Measurements from ENCODE around the gene TMEM115.
A peak's percentile ranks its signal among the peaks of the same experiment; 100 is the strongest.

TMEM115 gene, protein sequence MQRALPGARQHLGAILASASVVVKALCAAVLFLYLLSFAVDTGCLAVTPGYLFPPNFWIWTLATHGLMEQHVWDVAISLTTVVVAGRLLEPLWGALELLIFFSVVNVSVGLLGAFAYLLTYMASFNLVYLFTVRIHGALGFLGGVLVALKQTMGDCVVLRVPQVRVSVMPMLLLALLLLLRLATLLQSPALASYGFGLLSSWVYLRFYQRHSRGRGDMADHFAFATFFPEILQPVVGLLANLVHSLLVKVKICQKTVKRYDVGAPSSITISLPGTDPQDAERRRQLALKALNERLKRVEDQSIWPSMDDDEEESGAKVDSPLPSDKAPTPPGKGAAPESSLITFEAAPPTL

DNA sequence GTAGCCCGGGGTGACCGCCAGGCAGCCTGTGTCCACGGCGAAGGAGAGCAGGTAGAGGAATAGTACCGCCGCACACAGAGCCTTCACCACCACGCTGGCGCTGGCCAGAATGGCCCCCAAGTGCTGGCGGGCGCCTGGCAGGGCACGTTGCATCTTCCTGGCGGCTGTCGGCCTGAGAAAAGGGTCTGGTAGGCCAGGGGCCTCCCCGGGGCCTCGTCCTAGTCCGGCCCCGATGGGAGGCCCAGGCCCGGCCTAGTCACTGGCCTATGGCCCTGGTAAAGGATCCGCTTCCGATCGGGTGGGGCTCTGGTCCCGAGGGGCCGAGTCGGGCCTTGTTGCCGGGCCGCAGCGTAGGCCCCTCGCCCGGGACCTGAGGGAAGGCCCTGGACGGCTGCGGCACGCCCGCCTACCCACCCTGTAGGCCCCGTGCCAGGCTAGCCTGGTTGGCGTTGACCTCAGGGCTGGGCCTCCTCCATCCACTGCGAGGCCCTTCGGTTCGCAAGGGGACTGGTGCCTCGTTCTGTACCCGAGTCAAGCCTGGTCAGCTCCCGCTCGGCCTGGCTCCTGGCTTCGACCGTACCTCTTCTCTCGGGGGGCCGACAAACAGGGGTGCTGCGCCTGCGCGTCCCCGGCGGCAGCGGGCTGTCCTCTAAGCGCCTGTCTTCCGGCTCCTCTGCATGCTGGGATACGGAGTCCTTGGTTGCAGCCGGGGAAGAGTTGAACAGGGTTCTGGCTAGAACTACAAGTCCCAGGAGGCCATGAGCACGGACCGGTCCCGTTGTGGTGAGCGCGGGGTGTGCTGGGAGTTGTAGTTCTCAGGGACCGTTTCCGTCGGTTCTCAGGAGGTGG, at the start of gene TMEM115:
Gene TMEM115, minus strand, starts transcription at position 611 of the 849 bp plus-strand sequence. Its CDS starts 458 bp downstream, at position 153.
- peak; percentile 97 for DNase-seq

DNA sequence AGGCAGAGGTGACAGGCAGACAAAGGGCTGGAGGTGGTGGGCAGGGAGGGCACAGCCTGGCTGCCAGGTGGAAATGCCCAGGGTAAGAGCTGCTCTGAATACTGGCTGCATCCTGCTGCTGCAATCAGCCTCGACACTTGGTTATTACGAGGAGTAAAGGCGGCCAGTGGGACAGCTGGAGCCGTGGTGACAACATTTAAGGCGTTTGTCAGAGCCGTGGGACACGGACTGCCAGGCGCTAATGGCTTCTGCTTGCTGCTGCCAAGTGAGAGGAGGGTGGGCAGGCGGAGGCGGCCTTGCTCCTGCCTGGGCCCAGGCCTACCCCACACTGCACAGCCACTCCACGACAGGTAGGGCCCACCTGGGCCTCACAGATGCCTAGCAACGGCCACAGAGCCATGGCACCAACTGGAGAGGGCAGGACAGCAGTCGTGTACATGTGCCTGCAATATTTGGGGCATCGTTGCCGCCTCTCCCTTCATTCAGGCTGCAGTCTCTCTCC, 49.2 kb upstream of the TMEM115 start:
- no peak for DNase-seq

DNA sequence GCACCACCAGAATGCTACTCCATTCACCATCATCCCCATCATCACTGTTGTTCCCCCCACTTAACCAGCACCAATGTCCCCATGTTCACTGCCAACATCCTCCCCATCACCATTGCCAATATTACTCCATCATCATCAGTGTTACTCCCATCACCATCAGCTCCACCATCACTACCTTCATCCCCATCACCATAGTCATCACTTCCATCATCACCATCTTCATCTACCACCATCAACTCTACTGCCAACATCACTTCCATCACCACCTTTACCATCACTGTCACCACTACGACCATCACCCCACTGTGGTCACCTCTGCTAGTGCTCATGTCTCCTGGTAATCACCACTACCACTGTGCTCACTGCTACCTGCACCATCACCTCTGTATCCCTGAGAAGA, 47.2 kb upstream of the TMEM115 start:
- no peak for DNase-seq

DNA sequence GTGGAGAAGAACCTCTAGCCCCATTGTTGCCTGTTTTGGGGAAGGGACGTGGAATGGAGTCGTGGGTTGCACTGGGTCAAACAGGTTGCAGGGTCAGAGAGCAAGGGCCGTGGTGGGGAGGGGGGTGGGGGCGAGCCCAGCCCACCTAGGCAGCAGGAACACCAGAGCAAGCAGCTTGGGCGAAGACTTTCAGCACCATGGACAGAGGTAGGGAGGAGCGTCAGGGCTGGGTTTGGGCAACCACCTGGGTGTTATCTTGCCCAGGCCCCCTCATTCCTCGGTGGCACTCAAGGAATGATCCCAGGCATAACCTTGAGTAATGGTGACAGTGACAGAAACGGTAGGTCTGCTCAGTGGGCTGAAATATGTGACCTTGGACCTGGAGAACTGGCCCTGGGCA, 45.9 kb upstream of the TMEM115 start:
- DNase-seq, result no peak

DNA sequence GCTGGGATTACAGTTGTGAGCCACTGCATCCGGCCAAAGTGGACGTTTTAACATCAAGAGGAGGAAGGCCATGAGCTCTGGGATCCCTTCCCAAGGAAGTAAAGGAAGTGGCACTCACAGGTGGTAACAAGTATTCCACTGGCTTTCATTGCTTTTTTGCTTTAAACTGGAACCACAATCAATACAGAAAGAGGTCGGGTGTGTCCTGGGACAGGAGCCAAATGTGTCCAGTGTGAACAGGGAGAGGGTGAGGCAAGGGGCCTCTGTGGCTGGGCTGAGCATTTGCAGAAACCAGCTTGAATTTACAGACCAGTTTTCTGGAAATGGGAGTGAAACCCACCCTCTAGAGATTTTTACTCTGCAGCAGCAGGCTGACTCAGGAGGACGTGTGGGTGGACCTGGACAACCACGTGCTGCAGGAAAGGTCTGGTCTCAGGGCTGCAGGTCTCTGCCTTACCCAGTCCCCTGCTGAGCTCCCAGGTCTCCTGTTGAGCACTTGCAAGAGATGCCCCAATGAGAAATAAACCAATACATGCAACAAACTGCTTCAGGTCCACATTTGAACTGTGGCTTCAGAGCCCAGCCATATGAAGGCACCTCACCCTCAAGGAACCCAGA, 42.8 kb upstream of the TMEM115 start:
- DNase-seq, result no peak

DNA sequence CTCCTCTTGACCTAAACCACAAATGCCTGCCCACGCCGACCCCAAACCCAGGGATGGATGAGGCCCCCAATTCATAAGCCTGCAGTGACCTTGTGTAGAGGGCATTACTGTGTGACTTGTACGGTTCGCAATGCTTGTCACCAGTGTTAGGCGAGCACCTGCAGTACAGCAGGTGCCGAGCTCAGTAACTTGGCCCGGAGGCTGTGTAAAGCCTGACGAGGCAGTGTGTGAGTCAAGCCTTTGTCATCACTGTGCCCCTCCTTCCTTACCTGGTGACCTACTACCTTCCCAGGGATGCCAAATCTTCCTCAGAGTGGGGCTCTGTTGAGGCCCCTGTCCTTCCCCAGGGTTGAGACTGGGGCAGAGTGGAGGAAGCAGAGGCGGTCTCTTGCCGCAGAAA, 37.2 kb upstream of the TMEM115 start:
- no peak for DNase-seq

DNA sequence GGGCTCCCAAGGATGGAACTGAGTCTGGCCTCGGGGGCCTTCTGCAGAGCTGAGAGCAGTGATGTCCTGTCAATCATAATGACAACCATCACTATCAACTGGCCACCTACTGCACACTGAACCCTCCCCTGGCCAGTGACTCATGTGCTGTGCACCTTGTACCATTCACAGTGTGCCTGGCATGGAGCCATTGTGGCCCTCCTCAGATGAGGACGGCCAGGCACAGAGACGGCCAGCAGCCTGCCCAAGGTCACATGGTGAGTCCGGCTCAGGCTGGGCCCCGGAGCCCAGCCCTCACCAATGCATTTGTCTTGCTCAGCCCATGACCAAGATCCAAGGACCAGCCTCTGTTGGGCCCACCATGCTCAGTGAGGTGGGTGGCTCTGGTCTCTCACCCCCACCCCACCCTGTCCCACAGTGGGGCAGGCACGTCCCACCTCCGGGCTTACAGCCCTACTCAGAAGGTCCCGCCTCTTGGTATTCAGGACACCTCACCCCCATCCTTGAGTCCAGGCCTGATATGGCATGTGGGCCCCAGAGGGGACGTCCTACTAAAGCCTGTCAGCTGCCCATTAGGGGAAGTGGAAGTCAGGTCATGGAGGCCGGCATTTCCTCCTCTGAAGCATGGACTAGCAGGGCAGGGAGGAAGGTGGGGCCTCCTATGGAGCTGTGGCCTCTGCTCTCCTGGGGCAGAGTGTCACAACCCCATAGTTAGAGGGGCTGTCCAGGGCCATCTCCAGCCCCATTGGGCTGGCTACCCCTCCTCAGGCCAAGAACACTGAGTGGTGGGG, 35.9 kb upstream of the TMEM115 start:
- DNase-seq, result no peak

DNA sequence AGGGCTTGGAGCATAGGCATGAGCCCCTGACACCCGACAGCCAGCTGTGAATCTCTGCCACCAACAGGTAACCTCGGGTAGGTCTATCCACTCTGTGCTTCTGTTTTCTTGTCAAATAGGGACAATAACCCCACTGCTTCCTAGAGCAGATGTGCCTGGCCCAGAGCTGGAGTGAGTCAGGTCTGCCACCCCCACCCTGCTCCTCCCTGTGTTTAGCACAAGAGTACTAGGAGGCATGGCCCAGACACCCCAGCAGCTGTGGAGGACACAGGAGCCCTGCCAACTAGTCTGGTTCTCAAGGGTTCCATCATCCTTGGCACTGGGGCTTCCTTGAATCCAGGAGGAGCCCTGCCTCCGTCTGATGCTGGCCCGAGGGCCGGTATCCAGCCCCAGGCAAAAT, 33.7 kb upstream of the TMEM115 start:
- no peak for DNase-seq

DNA sequence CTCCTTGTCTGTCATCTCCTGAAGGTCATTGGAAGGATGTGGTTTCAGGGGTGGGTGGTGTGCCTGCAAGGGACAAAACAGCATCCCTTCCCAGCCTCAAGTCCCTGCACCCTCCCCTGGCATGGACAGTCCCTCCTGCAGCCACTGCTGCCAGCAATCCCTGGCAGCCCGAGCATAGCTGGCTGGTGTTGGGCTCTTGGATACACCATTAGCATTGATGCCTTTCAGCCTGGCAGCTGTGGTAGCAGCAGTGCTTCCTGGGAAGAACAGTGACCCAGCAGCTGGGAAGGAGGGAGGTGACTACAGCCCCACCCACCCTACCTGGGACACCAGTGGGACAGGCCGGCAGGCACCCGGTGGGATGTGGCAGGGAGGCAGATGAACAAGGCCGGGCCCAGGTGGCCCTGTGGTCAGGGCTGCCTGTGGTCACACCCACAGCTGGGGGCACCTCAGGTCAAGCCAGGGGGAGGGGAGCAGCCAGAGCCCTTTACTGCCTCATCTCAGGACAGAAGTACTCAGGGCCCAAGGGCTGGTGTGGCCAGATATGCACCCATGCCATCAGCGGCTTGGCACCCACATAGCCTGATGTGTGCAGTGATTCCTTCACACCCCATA, 32.9 kb upstream of the TMEM115 start:
- no peak for DNase-seq

DNA sequence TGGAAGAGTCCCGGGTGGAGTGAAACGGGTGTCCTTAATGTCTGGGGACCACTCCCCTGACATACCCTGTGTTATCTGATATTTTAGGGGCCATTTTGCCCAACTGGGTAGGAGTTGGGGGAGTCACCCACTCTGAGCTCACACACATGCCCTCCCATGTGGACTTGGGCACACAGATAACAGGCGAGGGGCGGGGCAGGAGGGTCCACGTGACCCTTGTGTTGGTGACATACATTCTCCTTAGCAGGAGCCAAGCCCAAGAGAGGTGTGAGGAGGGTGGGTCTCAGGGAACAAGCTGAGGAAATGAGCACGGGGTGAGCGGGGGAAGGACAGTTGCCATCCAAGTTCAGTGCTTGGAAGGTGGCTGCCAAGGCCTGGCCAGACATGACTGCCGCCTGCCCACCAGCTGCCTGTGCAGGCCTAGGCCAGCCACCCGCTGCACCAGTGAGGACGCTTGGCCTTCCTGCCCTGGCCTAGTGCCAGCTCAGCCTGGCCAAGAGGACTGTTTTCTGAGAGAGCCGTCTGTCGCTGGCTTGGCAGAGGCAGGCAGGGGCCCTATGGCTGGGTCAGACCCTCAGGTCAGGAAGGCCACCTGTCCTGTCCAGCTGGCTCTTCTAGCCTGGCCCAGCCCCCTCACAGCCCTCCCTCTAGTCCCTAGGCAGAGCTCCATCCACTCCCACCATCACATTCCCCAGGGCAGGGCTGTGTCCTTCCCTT, 31.3 kb upstream of the TMEM115 start:
- DNase-seq, result peak; percentile 57

DNA sequence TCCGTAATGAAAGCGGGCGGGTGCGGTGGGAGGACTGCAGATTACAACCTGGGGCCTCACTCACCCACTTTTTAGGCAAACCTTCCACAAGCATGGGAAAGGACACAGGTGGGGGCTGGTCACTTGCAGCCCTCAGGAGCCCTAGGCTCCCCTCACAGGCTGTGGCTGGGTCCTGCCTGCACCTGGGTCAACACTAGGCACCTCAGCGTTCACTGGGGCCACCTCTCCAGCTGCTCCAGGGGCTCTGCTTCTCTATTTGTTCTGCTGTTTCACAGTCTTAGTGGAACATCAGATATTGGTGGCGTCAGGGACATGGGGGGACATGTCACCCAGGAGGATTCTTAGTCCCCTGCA, 30.1 kb upstream of the TMEM115 start:
- DNase-seq, result no peak

DNA sequence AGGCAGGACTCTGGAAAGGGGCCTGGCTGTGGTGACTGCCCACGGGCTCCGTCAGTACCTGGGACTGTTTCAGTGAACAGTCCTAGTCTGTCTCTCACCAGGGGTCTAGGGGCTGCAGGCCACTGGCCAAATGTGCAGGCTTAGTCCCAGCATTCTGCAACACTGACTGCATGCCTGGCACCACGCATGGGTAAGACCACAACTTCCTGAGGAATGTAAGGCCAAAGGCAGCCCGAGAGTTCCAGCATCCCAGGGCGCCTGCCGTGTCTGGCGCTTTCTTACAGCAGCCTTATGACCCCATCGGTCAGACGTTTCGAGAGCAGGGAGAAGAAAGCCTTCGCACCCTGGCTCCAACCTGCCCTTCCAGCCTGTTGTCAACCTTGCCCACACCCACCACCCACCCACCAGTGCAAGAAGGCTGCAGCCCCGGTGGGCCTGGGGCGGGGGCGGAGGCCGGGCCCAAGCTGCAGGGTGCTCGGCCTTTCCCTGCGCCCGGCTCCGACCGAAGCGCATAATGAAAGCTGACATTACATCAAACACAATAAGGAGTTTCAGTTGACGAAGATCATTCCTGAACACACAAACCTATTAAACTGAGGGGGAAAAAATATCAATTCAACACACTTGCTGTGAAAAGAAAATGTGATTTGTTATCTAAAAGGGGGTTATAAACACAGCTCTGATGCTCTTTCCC, 29.5 kb upstream of the TMEM115 start:
- no peak for DNase-seq

DNA sequence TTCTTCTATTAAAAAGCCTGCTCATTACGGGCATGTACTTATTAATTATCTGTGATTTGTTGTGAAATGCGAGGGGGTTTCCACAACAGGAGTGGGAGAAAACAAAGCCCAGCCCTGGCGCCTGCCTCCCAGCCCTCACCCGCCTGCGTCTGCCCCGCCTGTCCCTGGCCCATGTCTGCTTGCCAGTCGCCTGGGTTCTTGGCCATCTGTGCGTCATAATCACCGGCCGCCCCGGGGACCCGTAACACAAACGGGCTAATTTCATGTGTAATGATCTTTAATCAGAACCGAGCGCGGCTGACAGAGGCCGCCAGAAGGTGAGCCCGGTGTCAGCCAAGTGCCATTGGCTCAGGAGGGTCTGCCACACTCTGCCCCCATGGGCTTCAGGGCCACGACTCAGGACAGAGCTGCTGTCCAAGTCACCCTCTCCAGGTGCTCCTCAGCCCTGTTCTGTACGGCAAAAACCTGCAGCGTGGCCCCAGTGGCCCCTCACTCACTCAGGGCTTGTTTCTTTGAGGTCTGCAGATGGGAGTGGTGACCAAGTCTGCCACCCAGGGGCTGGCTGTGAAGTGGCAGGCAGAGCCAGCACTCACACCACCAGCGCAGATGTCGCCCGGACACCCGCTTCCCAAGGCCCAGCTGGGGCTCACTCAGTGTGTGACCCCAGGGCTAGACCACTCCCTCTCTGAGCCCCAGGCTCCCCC, 28.8 kb upstream of the TMEM115 start:
- peak; percentile 58 for DNase-seq

DNA sequence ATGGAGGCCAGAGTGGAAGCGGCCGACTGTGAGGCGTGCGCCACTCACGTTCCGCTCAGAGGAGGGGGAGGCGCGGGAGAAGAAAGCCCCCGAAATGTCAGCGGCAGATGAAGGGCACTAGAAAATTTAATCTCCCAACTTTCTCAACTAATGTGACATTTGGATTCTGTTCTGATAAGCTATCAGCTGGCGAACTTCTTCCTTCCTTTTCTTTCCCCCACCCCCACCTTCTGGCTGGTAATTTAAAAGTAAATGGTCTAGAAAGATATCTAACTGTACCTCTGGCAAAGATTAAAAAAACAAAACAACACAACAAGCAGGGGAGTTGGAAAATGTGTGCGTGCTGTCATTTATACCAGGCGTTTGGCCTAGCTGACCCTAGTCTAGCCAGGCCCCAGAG, 26.4 kb upstream of the TMEM115 start:
- DNase-seq, result no peak

DNA sequence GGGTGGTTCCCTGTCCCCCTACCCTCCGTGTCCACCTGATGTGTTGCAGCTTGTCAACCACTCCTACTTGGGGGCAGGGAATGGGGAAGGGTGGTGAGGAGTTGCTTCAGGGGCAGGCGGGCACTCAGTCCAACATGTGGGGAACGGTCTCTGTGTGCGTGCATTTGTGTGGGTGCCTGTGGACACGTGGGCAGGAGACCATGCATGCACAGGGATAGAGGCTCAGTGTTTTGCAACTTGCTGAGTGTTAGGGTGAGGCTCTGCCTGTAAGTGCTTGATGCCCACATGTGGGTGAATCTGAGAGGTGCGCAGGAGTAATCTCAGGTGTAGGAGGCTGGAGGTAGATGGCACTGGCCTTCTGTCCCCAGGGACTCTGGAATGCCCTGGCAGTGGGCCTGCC, 24.4 kb upstream of the TMEM115 start:
- peak; percentile 12 for DNase-seq

DNA sequence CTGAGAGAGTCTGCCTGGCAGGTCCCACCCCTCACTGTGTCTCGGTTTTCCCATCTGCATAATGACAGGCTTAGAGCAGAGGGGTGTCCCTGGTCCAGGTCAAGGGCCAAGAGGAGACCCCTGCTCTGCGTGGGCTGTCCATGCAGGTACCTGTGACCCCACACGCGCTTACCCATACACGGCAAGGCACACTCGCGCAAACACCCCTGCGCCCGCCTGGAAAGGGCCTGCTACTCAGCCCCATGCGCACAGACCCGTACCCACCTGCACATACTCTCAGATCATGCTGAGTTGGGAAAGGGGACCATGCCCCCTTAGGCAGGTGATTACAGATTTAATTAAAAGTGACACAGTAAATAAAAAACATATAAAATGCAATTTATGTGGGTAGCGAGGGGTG, 23.4 kb upstream of the TMEM115 start:
- DNase-seq, result no peak

DNA sequence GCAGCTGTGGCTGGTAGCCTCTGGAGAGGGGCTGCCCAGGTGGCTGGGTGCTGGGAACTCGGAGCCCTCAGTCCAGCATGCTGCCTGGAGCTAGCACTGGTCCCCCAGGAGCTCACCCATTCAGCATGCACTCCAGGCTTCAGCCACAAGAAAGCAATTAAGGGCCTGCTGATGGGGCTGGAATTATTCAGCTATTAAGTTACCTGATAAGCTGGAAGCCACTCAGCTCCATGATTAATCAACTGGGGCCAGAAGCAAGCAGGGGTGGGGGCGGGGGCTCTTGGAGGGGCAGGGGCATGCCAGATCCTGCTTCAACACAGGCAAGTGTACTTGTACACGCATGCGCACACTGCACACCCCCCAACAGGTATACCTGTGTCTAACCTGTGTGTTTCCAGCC, 22.1 kb upstream of the TMEM115 start:
- DNase-seq, result peak; percentile 76

DNA sequence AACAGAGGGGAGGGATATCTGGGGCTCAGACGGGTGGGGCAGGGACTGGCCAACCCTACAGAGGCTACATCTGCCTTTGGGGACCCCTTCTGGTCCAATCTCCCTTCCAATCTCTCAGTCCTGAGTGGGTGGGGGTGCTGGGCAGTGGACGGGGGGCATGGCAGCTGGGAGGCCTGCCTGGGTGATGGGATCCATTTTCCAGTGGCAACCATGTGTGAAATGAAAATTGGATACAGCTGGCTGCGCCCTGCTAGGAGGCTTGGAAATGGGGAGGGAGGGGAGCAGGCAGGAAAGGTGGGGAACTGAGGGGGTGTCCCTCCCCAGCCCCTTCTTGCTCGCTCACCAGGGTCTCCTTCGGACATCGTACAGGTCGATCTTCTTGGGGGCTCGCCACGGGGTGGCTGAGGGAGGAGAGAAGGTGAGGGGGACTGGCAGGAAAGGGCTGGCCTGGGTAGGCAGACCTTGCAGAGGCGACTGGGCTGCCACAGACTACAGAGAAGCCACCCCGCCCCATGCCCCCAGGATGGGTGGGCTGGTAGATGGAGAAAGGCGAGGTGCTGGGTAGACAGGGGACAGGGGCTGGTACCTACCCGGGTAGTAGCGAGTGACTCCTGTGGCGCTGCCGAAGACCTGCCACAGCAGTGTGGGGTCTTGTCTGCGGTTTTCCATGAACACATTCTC, 21.2 kb upstream of the TMEM115 start:
- DNase-seq, result peak; percentile 55

DNA sequence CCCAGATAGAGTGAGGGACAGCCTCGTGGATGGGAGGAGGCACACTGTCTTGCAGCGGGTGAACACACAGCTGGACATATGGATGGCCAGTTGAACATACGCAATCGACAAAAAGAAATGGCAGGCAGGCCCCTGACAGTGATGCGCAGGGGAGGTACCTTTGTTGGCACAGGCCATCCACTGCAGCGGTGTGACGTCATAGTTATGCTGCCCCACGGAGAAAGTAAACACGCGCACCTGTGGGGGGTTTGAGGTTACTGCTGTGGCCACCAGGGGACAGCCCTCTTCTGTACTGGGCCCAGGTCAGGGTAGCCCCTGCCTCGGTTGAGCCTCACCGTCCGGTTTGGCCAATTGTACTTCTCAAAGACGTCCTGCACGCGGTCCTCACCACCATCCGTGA, 19.4 kb upstream of the TMEM115 start:
- DNase-seq, result peak; percentile 20

DNA sequence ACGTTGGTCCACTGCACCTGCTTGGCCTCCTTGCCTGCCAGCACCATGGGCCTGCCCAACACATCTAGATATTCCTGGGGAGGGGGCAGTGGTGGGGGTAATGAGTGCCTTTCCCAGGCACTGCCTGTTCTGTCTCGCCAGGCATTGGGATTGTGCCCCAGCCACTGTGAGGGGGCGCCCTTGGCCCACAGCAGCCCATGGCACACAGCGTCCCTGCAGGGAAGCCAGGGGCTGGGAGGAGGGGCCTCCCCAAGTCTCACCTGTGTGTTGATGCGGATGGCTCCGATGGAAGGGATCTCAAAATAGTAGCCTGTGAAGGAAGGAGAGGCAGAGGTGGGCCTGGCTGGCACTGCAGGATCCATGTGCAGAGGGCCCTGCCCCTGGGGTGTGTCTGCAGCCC, 18.7 kb upstream of the TMEM115 start:
- DNase-seq, result no peak
